ENCODE data around the gene CALN1. TPM values are rescaled to one million over a fixed set of nuclear protein-coding genes. Genes with fewer than 3 reads are reported as not detected.

CALN1 gene
- total and polyA plus RNA-seq, 4 donors = 0.14 to 0.84 (median 0.24) TPM

DNA sequence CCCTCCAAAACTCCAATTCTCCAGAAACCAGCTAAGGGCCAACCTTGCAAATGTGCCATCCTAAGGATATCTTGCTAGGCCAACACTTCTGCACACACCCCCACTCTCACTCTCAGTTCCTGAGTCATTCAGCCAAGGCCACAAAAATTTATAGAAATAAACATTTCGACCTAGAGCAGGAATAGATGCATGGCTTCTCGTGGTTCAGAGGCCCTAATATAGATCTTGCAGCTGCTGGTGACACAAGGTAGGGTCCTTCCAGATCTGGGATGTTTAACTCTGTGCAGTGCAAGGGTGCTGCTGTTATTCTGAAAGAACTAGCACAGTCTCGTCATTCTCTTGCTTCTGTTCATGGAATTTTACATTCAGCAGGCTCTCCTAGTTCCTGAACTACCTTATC is 369.3 kb downstream of the CALN1 start (continued):
- TF ChIP-seq ZBTB33 (IDR thresholded peaks at IDR 0.05) (no peak), RAD21 (IDR thresholded peaks at IDR 0.05) (no peak)

GRCh38 chr7:72040641-72041040 is 371.5 kb downstream of the CALN1 start:
- H3K4me3 ChIP-seq (ENCODE audit: low read depth in 1 of 3, low read length in 3 of 3) = no peak overlapping the region
- 72% methylated on average over 2 of the region's 2 CpGs for WGBS
- H3K9ac ChIP-seq (ENCODE audit: low read depth in 1 of 2, low read length in 2 of 2) = no peak overlapping the region
- H3K9me3 ChIP-seq (ENCODE audit: control insufficient read depth in 4 of 4, low read length in 3 of 4) = no peaks in the 10 kb centered on the region
- H3K4me1 ChIP-seq (ENCODE audit: control insufficient read depth in 4 of 4, insufficient read depth in 4 of 4, low read length in 3 of 4) = peaks cover 0 to 2% (median 0%) of the 10 kb centered on the region in 4 donors
- no peak for DNase-seq (ENCODE audit: low spot score)
- H3K27me3 ChIP-seq (ENCODE audit: control insufficient read depth in 4 of 4, insufficient read depth in 4 of 4, low read length in 3 of 4) = no peaks in the 10 kb centered on the region
- no peak overlapping the region for H3K27ac ChIP-seq (ENCODE audit: low read depth in 1 of 2, low read length in 2 of 2)
- TF ChIP-seq GABPA (IDR thresholded peaks at IDR 0.05 in 1 of 2, conservative IDR thresholded peaks at IDR 0.05 in 1 of 2) (no peak), FOXA1 (IDR thresholded peaks at IDR 0.05) (no peak), CTCF (IDR thresholded peaks at IDR 0.05; ENCODE audit: low read depth, low read length, missing input control) (no peak), NR2F2 (IDR thresholded peaks at IDR 0.05) (no peak), ZBTB33 (IDR thresholded peaks at IDR 0.05) (no peak), EGR1 (IDR thresholded peaks at IDR 0.05; ENCODE audit: low read depth in 2 of 2) (no peak), MAX (IDR thresholded peaks at IDR 0.05) (no peak), RXRA (IDR thresholded peaks at IDR 0.05) (no peak), TAF1 (conservative IDR thresholded peaks at IDR 0.05) (no peak), YY1 (IDR thresholded peaks at IDR 0.05) (no peak), SP1 (IDR thresholded peaks at IDR 0.05) (no peak), HNF4G (IDR thresholded peaks at IDR 0.05) (no peak), RAD21 (IDR thresholded peaks at IDR 0.05) (no peak), FOXA2 (IDR thresholded peaks at IDR 0.05) (no peak), JUND (IDR thresholded peaks at IDR 0.05) (no peak), HNF4A (conservative IDR thresholded peaks at IDR 0.05) (no peak), REST (IDR thresholded peaks at IDR 0.05) (no peak)
- TF ChIP-seq, protein P1, sequence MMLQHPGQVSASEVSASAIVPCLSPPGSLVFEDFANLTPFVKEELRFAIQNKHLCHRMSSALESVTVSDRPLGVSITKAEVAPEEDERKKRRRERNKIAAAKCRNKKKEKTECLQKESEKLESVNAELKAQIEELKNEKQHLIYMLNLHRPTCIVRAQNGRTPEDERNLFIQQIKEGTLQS (IDR thresholded peaks at IDR 0.05) = no peak
- H3K36me3 ChIP-seq (ENCODE audit: control insufficient read depth in 4 of 4, insufficient read depth in 3 of 4, low read depth in 1 of 4, low read length in 3 of 4) = no peaks in the 10 kb centered on the region

Measured in liver (tissue), 9 donors.